GM21825 (cell line): ENCODE data around the gene EMD.
"Not testable (repeated sequence)": the region's sequence is repeated elsewhere in the genome, so short reads cannot be mapped to it uniquely, and the experiment has no call there.

ENCODE experiments used
- ATAC-seq: cut with Tn5 transposase; IDR thresholded peaks from one replicate; pipeline ENCODE4 v1.9.1; 2021; ENCODE audit warnings: mild to moderate bottlenecking, moderate library complexity; ENCODE audit not compliant: unreplicated experiment

Gene EMD

GRCh38 chrX:154389812-154390747 is 11.0 kb downstream of the EMD start:
- peak; percentile 68 for ATAC-seq

GRCh38 chrX:154396363-154396762 is 17.3 kb downstream of the EMD start:
- ATAC-seq: not testable (repeated sequence)

- ATAC-seq: peak; percentile 51
Observed at GRCh38 chrX:154396973-154397887, 18.1 kb downstream of the EMD start.

GRCh38 chrX:154397888-154398667 is 19.0 kb downstream of the EMD start, which contains the start of gene RPL10:
Gene RPL10, plus strand, starts transcription at chrX:154398377. Its CDS starts 143 bp downstream, at chrX:154398520.
- peak; percentile 68 for ATAC-seq

GRCh38 chrX:154398668-154399526 is 19.8 kb downstream of the EMD start:
- no peak for ATAC-seq

GRCh38 chrX:154399527-154400368 is 20.7 kb downstream of the EMD start:
- no peak for ATAC-seq

- not testable (repeated sequence) for ATAC-seq
Observed at GRCh38 chrX:154400369-154400817, 21.3 kb downstream of the EMD start.

- ATAC-seq: no peak
Observed at GRCh38 chrX:154401045-154401799, 22.1 kb downstream of the EMD start.

- ATAC-seq: no peak
Observed at GRCh38 chrX:154401918-154402621, 23.0 kb downstream of the EMD start.

GRCh38 chrX:154402622-154403127 is 23.6 kb downstream of the EMD start:
- no peak for ATAC-seq

GRCh38 chrX:154403192-154403591 is 24.1 kb downstream of the EMD start:
- ATAC-seq: no peak

- ATAC-seq: no peak
Observed at GRCh38 chrX:154403858-154404257, 24.8 kb downstream of the EMD start.

- ATAC-seq: no peak
Observed at GRCh38 chrX:154404625-154405192, 25.6 kb downstream of the EMD start.

GRCh38 chrX:154408659-154409221 is 29.6 kb downstream of the EMD start:
- no peak for ATAC-seq

GRCh38 chrX:154409222-154409871 is 30.3 kb downstream of the EMD start, which contains the start of gene DNASE1L1:
Gene DNASE1L1, minus strand, starts transcription at chrX:154409254. Its CDS starts 3,686 bp downstream, at chrX:154405568.
- no peak for ATAC-seq

- no peak for ATAC-seq
Observed at GRCh38 chrX:154411981-154412340, 32.9 kb downstream of the EMD start.
